Prostate gland (tissue), 2 donors: Measurements from ENCODE around the gene MEF2B. TPM values are rescaled to one million over a fixed set of nuclear protein-coding genes. Genes with fewer than 3 reads are reported as not detected.

Source experiments
- DNase-seq: peaks from one replicate; pipeline ENCODE4 v3.0.0-alpha.2; 2019; ENCODE audit warnings: low spot score
- H3K27ac ChIP-seq, 2 donors: fragments of 200-600 bp; sonication (generic); 2 replicates each; pipeline ENCODE4 v1.5.1; 2017 to 2019
- H3K27me3 ChIP-seq: fragments of 200-600 bp; sonication (generic); replicated peaks from 2 replicates; pipeline ENCODE4 v1.5.1; 2019; ENCODE audit not compliant: insufficient read depth
- H3K36me3 ChIP-seq, 2 donors: fragments of 200-600 bp; sonication (generic); 1 replicate in 1 of 2; 2 replicates in 1 of 2; pipeline versions ENCODE4 v1.5.1 to v1.8.1; 2017 to 2019
- H3K4me1 ChIP-seq: fragments of 200-600 bp; sonication (generic); replicated peaks from 2 replicates; pipeline ENCODE4 v1.5.1; 2019
- H3K4me3 ChIP-seq, 2 donors: fragments of 200-600 bp; sonication (generic); 2 replicates each; pipeline ENCODE4 v1.5.1; 2017 to 2019
- H3K9me3 ChIP-seq: fragments of 200-600 bp; sonication (generic); 2 replicates; pipeline ENCODE4 v1.5.1; 2017
- POLR2A ChIP-seq: fragments of 450-650 bp; IDR thresholded peaks from one replicate; pipeline ENCODE4 v1.6.1; 2016; ENCODE audit warnings: antibody characterized with exemption, mild to moderate bottlenecking
- POLR2AphosphoS5 ChIP-seq: sonication (generic); formaldehyde crosslinking; IDR thresholded peaks from one replicate; pipeline ENCODE4 v1.6.1; 2017; ENCODE audit warnings: antibody characterized with exemption
- WGBS: methylation state at CpG from one replicate; pipeline ENCODE4 v1.1.5; 2018; 5-methylcytosine and 5-hydroxymethylcytosine counted together
- intact Hi-C: fragments of 100-400 bp; cut with DNase I; formaldehyde crosslinking; loops from one replicate; pipeline ENCODE4 v1.14.2; 2022
- total RNA-seq, 2 donors: library from RNA; depleted of rRNA; stranded (reverse); fragments of >200 nt; gene quantifications; one replicate each; pipeline ENCODE4 v1.1.0, GENCODE V29; 2016
- TF ChIP-seq, protein P1 (sequence below), 4 experiments: fragments of 200-600 bp in 2 of 4; fragments of 450-650 bp in 2 of 4; sonication (generic) in 2 of 4; IDR thresholded peaks; 1 replicate in 3 of 4; 2 replicates in 1 of 4; pipeline ENCODE4 v1.5.1; 2016 to 2019; ENCODE audit warnings: antibody characterized with exemption in 4 of 4, mild to moderate bottlenecking in 2 of 4, moderate library complexity in 2 of 4

Gene MEF2B
- not detected for total RNA-seq

DNA sequence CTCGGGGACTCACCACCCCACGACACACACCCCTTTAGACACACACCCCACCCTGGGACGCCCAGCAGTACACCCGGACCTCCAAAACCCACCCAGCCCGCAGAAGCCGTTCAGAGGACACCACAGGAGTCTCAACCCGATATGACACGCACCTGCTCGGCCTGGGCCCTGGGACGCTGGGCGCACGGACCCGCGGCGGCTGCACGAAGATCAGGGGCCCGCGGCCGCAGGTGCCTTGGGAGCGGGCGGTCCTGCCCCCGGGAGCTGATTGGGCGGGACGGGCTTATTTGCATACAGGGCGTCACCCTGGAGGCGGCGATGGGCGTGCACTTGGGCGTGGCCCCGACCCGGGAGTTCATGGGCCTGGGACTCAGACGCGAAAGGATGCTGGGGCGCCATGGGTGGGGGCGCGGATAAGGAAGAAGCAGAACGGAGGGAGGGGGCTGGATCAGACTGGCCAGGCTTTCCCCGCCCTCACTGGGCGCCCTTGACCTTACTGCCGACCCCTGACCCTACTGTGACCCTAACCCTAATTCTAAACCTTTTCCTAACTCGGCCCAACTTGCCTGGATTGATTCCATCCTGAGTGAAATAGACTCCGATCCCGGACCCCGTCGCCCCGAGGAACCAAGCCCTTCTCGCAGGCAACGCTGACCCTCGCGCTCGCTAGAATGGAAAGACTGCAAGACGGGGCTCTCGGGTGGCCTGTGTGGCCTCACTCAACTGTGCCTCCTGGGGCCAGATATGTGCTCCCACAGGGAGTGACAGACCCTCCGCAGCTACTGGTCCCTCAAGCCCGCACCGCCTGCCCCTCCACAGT, at the start of gene MEF2B:
Gene MEF2B (minus strand): TSS at position 211 of the 820 bp plus-strand sequence. CDS start 19,528 bp downstream, outside the sequence.
- intact Hi-C loops, result no loop called here
- WGBS, result 20% methylated on average over 56 of the region's 56 CpGs
- Histone ChIP-seq H3K27ac (no peak within 1 kb of the TSS), H3K4me3 (peak within 1 kb of the TSS in 1 of 2 donors; percentile 18), H3K9me3 (no peaks in the 10 kb centered on the region), H3K4me1 (no peaks in the 10 kb centered on the region), H3K27me3 (no peaks in the 10 kb centered on the region), H3K36me3 (no peaks in the 10 kb centered on the region)
- peak; percentile 65 for DNase-seq
- TF ChIP-seq POLR2AphosphoS5, result no peak
- TF ChIP-seq, protein P1, sequence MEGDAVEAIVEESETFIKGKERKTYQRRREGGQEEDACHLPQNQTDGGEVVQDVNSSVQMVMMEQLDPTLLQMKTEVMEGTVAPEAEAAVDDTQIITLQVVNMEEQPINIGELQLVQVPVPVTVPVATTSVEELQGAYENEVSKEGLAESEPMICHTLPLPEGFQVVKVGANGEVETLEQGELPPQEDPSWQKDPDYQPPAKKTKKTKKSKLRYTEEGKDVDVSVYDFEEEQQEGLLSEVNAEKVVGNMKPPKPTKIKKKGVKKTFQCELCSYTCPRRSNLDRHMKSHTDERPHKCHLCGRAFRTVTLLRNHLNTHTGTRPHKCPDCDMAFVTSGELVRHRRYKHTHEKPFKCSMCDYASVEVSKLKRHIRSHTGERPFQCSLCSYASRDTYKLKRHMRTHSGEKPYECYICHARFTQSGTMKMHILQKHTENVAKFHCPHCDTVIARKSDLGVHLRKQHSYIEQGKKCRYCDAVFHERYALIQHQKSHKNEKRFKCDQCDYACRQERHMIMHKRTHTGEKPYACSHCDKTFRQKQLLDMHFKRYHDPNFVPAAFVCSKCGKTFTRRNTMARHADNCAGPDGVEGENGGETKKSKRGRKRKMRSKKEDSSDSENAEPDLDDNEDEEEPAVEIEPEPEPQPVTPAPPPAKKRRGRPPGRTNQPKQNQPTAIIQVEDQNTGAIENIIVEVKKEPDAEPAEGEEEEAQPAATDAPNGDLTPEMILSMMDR (IDR thresholded peaks at IDR 0.05), result no peak
- no peak for TF ChIP-seq POLR2A

DNA sequence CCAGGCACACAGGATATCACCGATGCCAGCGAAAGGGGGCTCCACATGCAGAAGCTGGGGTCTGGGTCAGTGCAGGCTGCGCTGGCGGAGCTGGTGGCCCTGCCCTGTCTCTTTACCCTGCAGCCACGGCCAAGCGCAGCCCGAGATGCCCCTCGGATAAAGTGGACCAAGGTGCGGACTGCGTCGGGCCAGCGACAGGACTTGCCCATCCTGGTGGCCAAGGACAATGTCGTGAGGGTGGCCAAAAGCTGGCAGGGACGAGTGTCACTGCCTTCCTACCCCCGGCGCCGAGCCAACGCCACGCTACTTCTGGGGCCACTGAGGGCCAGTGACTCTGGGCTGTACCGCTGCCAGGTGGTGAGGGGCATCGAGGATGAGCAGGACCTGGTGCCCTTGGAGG, 48.8 kb upstream of the MEF2B start:
- H3K9me3 ChIP-seq, result no peaks in the 10 kb centered on the region
- DNase-seq, result no peak
- TF ChIP-seq POLR2AphosphoS5 (no peak), POLR2A (no peak)
- TF ChIP-seq, protein P1 (IDR thresholded peaks at IDR 0.05), result no peak
- H3K36me3 ChIP-seq, result no peaks in the 10 kb centered on the region
- no peaks in the 10 kb centered on the region for H3K27me3 ChIP-seq
- no peak overlapping the region for H3K27ac ChIP-seq
- intact Hi-C loops, result no loop called here
- H3K4me1 ChIP-seq, result no peaks in the 10 kb centered on the region
- 89% methylated on average over 21 of the region's 21 CpGs for WGBS
- no peak overlapping the region for H3K4me3 ChIP-seq

- WGBS, result 52% methylated on average over 4 of the region's 4 CpGs
- DNase-seq, result no peak
- Histone ChIP-seq H3K36me3 (no peaks in the 10 kb centered on the region), H3K4me3 (no peak overlapping the region), H3K27me3 (peaks cover 14% of the 10 kb centered on the region), H3K4me1 (no peaks in the 10 kb centered on the region), H3K27ac (no peak overlapping the region), H3K9me3 (no peaks in the 10 kb centered on the region)
- TF ChIP-seq POLR2A (no peak), POLR2AphosphoS5 (no peak)
- TF ChIP-seq, protein P1 (IDR thresholded peaks at IDR 0.05), result no peak
- intact Hi-C loops, result no loop called here
These were observed 47.0 kb upstream of the MEF2B start for GRCh38 chr19:19217099-19217498.

- Histone ChIP-seq H3K4me1 (no peaks in the 10 kb centered on the region), H3K4me3 (no peak overlapping the region), H3K9me3 (no peaks in the 10 kb centered on the region), H3K27ac (no peak overlapping the region), H3K36me3 (no peaks in the 10 kb centered on the region), H3K27me3 (peaks cover 24% of the 10 kb centered on the region)
- TF ChIP-seq, protein P1 (IDR thresholded peaks at IDR 0.05), result no peak
- TF ChIP-seq POLR2AphosphoS5 (no peak), POLR2A (no peak)
- intact Hi-C loops, result no loop called here
- DNase-seq, result no peak
- WGBS, result 72% methylated on average over 4 of the region's 4 CpGs
These were observed 45.7 kb upstream of the MEF2B start for GRCh38 chr19:19215792-19216191.

DNA sequence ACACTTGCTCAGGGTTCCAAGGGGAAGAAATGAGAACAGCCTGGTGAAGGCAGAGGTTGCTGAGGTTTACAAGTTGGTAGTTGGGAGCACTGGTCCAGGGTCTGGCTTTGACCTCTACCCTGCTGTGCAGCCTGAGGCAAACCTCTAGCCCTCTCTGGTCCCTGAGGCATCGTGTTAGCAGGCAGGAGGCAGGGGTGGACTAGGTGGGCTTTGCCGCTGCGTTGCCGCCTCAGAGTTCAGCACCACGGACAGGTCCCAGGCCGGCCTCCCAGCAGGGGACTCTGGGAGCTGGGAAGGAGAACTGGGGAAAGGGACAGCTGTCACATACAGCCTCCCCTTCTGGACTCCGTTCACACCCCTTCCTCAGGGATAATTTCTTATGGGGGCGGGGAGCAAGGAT, 44.8 kb upstream of the MEF2B start:
- H3K9me3 ChIP-seq, result no peaks in the 10 kb centered on the region
- TF ChIP-seq POLR2AphosphoS5 (no peak), POLR2A (no peak)
- TF ChIP-seq, protein P1 (IDR thresholded peaks at IDR 0.05), result no peak
- H3K27me3 ChIP-seq, result peaks cover 24% of the 10 kb centered on the region
- no peak overlapping the region for H3K4me3 ChIP-seq
- 4% methylated on average over 8 of the region's 8 CpGs for WGBS
- intact Hi-C loops, result no loop called here
- no peak for DNase-seq
- no peaks in the 10 kb centered on the region for H3K4me1 ChIP-seq
- no peak overlapping the region for H3K27ac ChIP-seq
- H3K36me3 ChIP-seq, result no peaks in the 10 kb centered on the region
